OCI-LY3 (cell line): ENCODE results near the gene RAX2.

Experiments
- EZH2phosphoT487 ChIP-seq: fragments of 200-600 bp; shearing (Covaris generic); IDR thresholded peaks from 2 replicates; pipeline ENCODE4 v1.6.1; 2018; ENCODE audit warnings: antibody characterized with exemption, mixed run types, low read depth
- TF ChIP-seq, protein P1 (sequence below): fragments of 200-600, 300-600 bp; sonication (generic); IDR thresholded peaks from 2 replicates; pipeline ENCODE4 v1.5.1; 2014; ENCODE audit warnings: antibody characterized with exemption, low read length, low read depth

DNA sequence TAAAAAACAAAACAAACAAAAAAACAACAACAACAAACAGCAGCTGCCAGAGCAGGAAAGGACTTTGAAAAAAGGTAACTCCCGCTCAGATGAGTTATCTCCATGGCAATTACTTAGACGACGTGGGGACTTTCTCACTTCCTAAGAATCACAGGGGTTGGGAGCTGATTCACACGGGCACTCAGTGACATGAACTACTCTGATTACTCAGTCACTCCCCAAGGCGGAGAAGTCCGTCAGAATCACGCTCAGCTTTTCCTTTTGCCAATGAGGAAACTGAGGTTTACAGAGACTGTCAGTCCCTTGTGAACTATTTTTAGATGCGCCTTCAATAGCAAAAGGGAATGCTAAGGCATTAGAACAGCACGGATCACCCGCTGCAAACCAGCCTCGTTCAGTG, 46.4 kb upstream of the RAX2 start:
- TF ChIP-seq, protein P1, sequence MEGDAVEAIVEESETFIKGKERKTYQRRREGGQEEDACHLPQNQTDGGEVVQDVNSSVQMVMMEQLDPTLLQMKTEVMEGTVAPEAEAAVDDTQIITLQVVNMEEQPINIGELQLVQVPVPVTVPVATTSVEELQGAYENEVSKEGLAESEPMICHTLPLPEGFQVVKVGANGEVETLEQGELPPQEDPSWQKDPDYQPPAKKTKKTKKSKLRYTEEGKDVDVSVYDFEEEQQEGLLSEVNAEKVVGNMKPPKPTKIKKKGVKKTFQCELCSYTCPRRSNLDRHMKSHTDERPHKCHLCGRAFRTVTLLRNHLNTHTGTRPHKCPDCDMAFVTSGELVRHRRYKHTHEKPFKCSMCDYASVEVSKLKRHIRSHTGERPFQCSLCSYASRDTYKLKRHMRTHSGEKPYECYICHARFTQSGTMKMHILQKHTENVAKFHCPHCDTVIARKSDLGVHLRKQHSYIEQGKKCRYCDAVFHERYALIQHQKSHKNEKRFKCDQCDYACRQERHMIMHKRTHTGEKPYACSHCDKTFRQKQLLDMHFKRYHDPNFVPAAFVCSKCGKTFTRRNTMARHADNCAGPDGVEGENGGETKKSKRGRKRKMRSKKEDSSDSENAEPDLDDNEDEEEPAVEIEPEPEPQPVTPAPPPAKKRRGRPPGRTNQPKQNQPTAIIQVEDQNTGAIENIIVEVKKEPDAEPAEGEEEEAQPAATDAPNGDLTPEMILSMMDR: no peak
- TF ChIP-seq EZH2phosphoT487: no peak
